GM20000 (cell line): ENCODE results near the gene KLHL29.
A peak's percentile ranks its signal among the peaks of the same experiment; 100 is the strongest.

ENCODE experiments used
- DNase-seq: peaks from one replicate; pipeline ENCODE4 v3.0.0; 2012; ENCODE audit warnings: low spot score
- TF ChIP-seq, protein P1 (sequence below): IDR thresholded peaks from 2 replicates; pipeline ENCODE4 v1.5.1; 2012; ENCODE audit warnings: mild to moderate bottlenecking, control low read depth; ENCODE audit errors: extremely low read depth, missing control alignments

KLHL29 gene

GRCh38 chr2:23373666-23374065 is 11.3 kb upstream of the KLHL29 start:
- no peak for DNase-seq
- TF ChIP-seq, protein P1, sequence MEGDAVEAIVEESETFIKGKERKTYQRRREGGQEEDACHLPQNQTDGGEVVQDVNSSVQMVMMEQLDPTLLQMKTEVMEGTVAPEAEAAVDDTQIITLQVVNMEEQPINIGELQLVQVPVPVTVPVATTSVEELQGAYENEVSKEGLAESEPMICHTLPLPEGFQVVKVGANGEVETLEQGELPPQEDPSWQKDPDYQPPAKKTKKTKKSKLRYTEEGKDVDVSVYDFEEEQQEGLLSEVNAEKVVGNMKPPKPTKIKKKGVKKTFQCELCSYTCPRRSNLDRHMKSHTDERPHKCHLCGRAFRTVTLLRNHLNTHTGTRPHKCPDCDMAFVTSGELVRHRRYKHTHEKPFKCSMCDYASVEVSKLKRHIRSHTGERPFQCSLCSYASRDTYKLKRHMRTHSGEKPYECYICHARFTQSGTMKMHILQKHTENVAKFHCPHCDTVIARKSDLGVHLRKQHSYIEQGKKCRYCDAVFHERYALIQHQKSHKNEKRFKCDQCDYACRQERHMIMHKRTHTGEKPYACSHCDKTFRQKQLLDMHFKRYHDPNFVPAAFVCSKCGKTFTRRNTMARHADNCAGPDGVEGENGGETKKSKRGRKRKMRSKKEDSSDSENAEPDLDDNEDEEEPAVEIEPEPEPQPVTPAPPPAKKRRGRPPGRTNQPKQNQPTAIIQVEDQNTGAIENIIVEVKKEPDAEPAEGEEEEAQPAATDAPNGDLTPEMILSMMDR, result no peak

GRCh38 chr2:23375448-23375847 is 9.5 kb upstream of the KLHL29 start:
- TF ChIP-seq, protein P1, result no peak
- peak; percentile 35 for DNase-seq

GRCh38 chr2:23376075-23376474 is 8.9 kb upstream of the KLHL29 start:
- TF ChIP-seq, protein P1, result no peak
- no peak for DNase-seq

DNA sequence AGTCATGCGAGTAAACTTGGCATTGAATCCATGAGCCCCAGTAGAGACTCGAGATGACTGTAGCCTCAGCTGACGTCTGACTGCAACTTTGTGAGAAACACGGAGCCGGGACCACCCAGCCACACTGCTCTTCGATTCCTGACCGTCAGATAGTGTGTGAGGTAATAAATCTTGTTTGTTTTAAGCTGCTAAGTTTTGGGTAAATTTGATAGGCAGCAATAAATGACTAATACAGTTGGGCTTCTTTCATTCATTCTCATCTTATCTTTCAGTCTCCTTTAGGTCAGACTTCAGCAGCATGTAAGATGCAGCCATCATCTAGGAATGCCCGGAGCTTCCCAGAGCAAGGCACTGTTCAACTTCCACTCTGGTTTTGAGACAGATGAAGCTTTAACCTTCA is 8.0 kb upstream of the KLHL29 start:
- TF ChIP-seq, protein P1, result no peak
- DNase-seq, result no peak

GRCh38 chr2:23377771-23378170 is 7.2 kb upstream of the KLHL29 start:
- TF ChIP-seq, protein P1, result no peak
- no peak for DNase-seq

DNA sequence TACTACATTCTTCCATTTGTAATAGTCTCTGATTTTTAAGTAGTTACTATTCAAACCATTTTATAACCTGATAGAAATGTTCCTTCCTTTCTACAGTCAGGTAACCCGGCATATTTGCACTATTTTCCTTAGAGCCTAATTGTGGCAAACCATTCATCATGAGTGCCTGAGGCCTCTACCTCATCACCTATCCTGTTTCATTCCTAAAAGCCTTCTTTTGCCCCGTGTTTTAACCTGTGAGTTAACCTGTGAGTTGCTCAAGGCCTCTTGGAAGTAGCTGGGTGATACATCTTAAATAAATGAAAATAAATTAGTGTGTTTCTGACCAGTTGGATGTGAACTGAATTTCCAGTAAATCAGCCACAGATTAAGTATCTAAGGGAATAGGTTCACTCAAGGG is 6.5 kb upstream of the KLHL29 start:
- DNase-seq, result no peak
- TF ChIP-seq, protein P1, result no peak

GRCh38 chr2:23379220-23379695 is 5.7 kb upstream of the KLHL29 start:
- DNase-seq, result peak; percentile 46
- TF ChIP-seq, protein P1, result no peak
